ENCODE measurements around the gene RABL2B. TPM values are rescaled to one million over a fixed set of nuclear protein-coding genes. Genes with fewer than 3 reads are reported as not detected.
"Not testable (repeated sequence)": the region's sequence is repeated elsewhere in the genome, so short reads cannot be mapped to it uniquely, and the experiment has no call there.

Gene RABL2B
- total RNA-seq, 2 donors from 2014 or later: 35.4 to 35.5 TPM

- not testable (repeated sequence) for H3K9me3 ChIP-seq (ENCODE audit: control insufficient read depth, low read length); H3K9me3 Mint-ChIP-seq; H3K36me3 ChIP-seq (ENCODE audit: control insufficient read depth, insufficient read depth, low read length); DNase-seq; H3K36me3 Mint-ChIP-seq (ENCODE audit: low read depth); H3K4me1 Mint-ChIP-seq; H3K27me3 ChIP-seq (ENCODE audit: control insufficient read depth, insufficient read depth, low read length, poor library complexity, severe bottlenecking); H3K4me1 ChIP-seq (ENCODE audit: control insufficient read depth, insufficient read depth, low read length)
- H3K27ac ChIP-seq (ENCODE audit: low read depth, low read length): peak overlapping the region; percentile 76
- 0 to 8% methylated on average over 2 to 24 of the region's 24 CpGs for WGBS, 2 experiments (ENCODE audit: insufficient coverage in 1 of 2, insufficient read length in 1 of 2)
- peak overlapping the region; percentile 64 for H3K9ac ChIP-seq (ENCODE audit: extremely low read depth, low read length, poor library complexity, severe bottlenecking)
- Mint-ChIP-seq H3K4me3 (peak overlapping the region; percentile 87), H3K27me3 (ENCODE audit: insufficient read depth) (peaks cover 69% of the 10 kb centered on the region), H3K27ac (peak overlapping the region; percentile 98)
- peak overlapping the region; percentile 94 for H3K4me3 ChIP-seq (ENCODE audit: low read length)
- TF ChIP-seq CTCF (conservative IDR thresholded peaks at IDR 0.05): peak; percentile 52
These were observed 26.4 kb downstream of the RABL2B start for GRCh38 chr22:50756949-50757491.

GRCh38 chr22:50756406-50756805 is 27.0 kb downstream of the RABL2B start:
- H3K27me3 Mint-ChIP-seq (ENCODE audit: insufficient read depth): peaks cover 71% of the 10 kb centered on the region
- not testable (repeated sequence) for H3K4me1 ChIP-seq (ENCODE audit: control insufficient read depth, insufficient read depth, low read length); H3K9me3 ChIP-seq (ENCODE audit: control insufficient read depth, low read length); H3K9ac ChIP-seq (ENCODE audit: extremely low read depth, low read length, poor library complexity, severe bottlenecking); DNase-seq; H3K36me3 Mint-ChIP-seq (ENCODE audit: low read depth); H3K4me1 Mint-ChIP-seq; H3K36me3 ChIP-seq (ENCODE audit: control insufficient read depth, insufficient read depth, low read length); H3K27ac ChIP-seq (ENCODE audit: low read depth, low read length); H3K27ac Mint-ChIP-seq; H3K27me3 ChIP-seq (ENCODE audit: control insufficient read depth, insufficient read depth, low read length, poor library complexity, severe bottlenecking)
- H3K4me3 Mint-ChIP-seq: peak overlapping the region; percentile 87
- peak overlapping the region; percentile 94 for H3K4me3 ChIP-seq (ENCODE audit: low read length)
- peaks cover 11% of the 10 kb centered on the region for H3K9me3 Mint-ChIP-seq
- 28% methylated on average over 6 of the region's 9 CpGs; no CpG with 5 or more reads in 1 of the 2 experiments for WGBS, 2 experiments (ENCODE audit: insufficient coverage in 1 of 2, insufficient read length in 1 of 2)

- not testable (repeated sequence) for DNase-seq; H3K9me3 ChIP-seq (ENCODE audit: control insufficient read depth, low read length); H3K9ac ChIP-seq (ENCODE audit: extremely low read depth, low read length, poor library complexity, severe bottlenecking); H3K36me3 Mint-ChIP-seq (ENCODE audit: low read depth); H3K4me1 ChIP-seq (ENCODE audit: control insufficient read depth, insufficient read depth, low read length); H3K4me1 Mint-ChIP-seq; H3K4me3 ChIP-seq (ENCODE audit: low read length); H3K36me3 ChIP-seq (ENCODE audit: control insufficient read depth, insufficient read depth, low read length); H3K4me3 Mint-ChIP-seq; H3K27ac ChIP-seq (ENCODE audit: low read depth, low read length); H3K27ac Mint-ChIP-seq; H3K27me3 ChIP-seq (ENCODE audit: control insufficient read depth, insufficient read depth, low read length, poor library complexity, severe bottlenecking)
- peaks cover 74% of the 10 kb centered on the region for H3K27me3 Mint-ChIP-seq (ENCODE audit: insufficient read depth)
- peaks cover 12% of the 10 kb centered on the region for H3K9me3 Mint-ChIP-seq
- 97 to 98% methylated on average over 7 to 20 of the region's 20 CpGs for WGBS, 2 experiments (ENCODE audit: insufficient coverage in 1 of 2, insufficient read length in 1 of 2)
These were observed 28.2 kb downstream of the RABL2B start for GRCh38 chr22:50755251-50755650.

- not testable (repeated sequence) for DNase-seq; H3K9me3 Mint-ChIP-seq; H3K4me1 ChIP-seq (ENCODE audit: control insufficient read depth, insufficient read depth, low read length); H3K4me1 Mint-ChIP-seq; H3K36me3 ChIP-seq (ENCODE audit: control insufficient read depth, insufficient read depth, low read length); H3K27ac ChIP-seq (ENCODE audit: low read depth, low read length); H3K9ac ChIP-seq (ENCODE audit: extremely low read depth, low read length, poor library complexity, severe bottlenecking); H3K27me3 ChIP-seq (ENCODE audit: control insufficient read depth, insufficient read depth, low read length, poor library complexity, severe bottlenecking); H3K4me3 ChIP-seq (ENCODE audit: low read length); H3K4me3 Mint-ChIP-seq; H3K27ac Mint-ChIP-seq; H3K9me3 ChIP-seq (ENCODE audit: control insufficient read depth, low read length); H3K36me3 Mint-ChIP-seq (ENCODE audit: low read depth)
- H3K27me3 Mint-ChIP-seq (ENCODE audit: insufficient read depth): peaks cover 61% of the 10 kb centered on the region
- WGBS, 2 experiments (ENCODE audit: insufficient coverage in 1 of 2, insufficient read length in 1 of 2): 73 to 85% methylated on average over 5 to 9 of the region's 9 CpGs
These were observed 33.9 kb downstream of the RABL2B start for GRCh38 chr22:50749302-50750074.

- DNase-seq; H3K9me3 ChIP-seq (ENCODE audit: control insufficient read depth, low read length); H3K4me1 Mint-ChIP-seq; H3K4me3 ChIP-seq (ENCODE audit: low read length); H3K27me3 ChIP-seq (ENCODE audit: control insufficient read depth, insufficient read depth, low read length, poor library complexity, severe bottlenecking); H3K36me3 ChIP-seq (ENCODE audit: control insufficient read depth, insufficient read depth, low read length); H3K4me3 Mint-ChIP-seq; H3K9me3 Mint-ChIP-seq; H3K9ac ChIP-seq (ENCODE audit: extremely low read depth, low read length, poor library complexity, severe bottlenecking); H3K4me1 ChIP-seq (ENCODE audit: control insufficient read depth, insufficient read depth, low read length); H3K36me3 Mint-ChIP-seq (ENCODE audit: low read depth); H3K27ac ChIP-seq (ENCODE audit: low read depth, low read length); H3K27ac Mint-ChIP-seq: not testable (repeated sequence)
- peaks cover 60% of the 10 kb centered on the region for H3K27me3 Mint-ChIP-seq (ENCODE audit: insufficient read depth)
- 83 to 84% methylated on average over 9 to 11 of the region's 13 CpGs for WGBS, 2 experiments (ENCODE audit: insufficient coverage in 1 of 2, insufficient read length in 1 of 2)
These were observed 34.8 kb downstream of the RABL2B start for GRCh38 chr22:50748630-50749029.

- H3K27ac Mint-ChIP-seq; H3K9ac ChIP-seq (ENCODE audit: extremely low read depth, low read length, poor library complexity, severe bottlenecking); H3K36me3 Mint-ChIP-seq (ENCODE audit: low read depth); H3K4me1 Mint-ChIP-seq; H3K9me3 ChIP-seq (ENCODE audit: control insufficient read depth, low read length); DNase-seq; H3K27me3 ChIP-seq (ENCODE audit: control insufficient read depth, insufficient read depth, low read length, poor library complexity, severe bottlenecking); H3K4me1 ChIP-seq (ENCODE audit: control insufficient read depth, insufficient read depth, low read length); H3K36me3 ChIP-seq (ENCODE audit: control insufficient read depth, insufficient read depth, low read length); H3K27ac ChIP-seq (ENCODE audit: low read depth, low read length); H3K9me3 Mint-ChIP-seq; H3K4me3 ChIP-seq (ENCODE audit: low read length); H3K4me3 Mint-ChIP-seq: not testable (repeated sequence)
- WGBS, 2 experiments (ENCODE audit: insufficient coverage in 1 of 2, insufficient read length in 1 of 2): 88% methylated on average over 1 of the region's 1 CpG; no CpG with 5 or more reads in 1 of the 2 experiments
- H3K27me3 Mint-ChIP-seq (ENCODE audit: insufficient read depth): peaks cover 56% of the 10 kb centered on the region
These were observed 35.9 kb downstream of the RABL2B start for GRCh38 chr22:50747521-50747920.

All from endodermal cell (in vitro differentiated cells).